Endothelial cell of umbilical vein (primary cell): ENCODE measurements around the gene LARGE1. TPM values are rescaled to one million over a fixed set of nuclear protein-coding genes. Genes with fewer than 3 reads are reported as not detected.

ENCODE experiments used
- BruUV-seq: library from RNA; stranded (reverse); fragments of 400-500 nt; replicated peaks from 2 replicates; lab custom pipeline; 2021; lab: Mats Ljungman, UMichigan
- CTCF ChIA-PET: fragments of 300-600, 350-600 bp; sonication (Branson Sonifier 250); formaldehyde crosslinking; loops from one replicate; lab custom pipeline; 2021; ENCODE audit warnings: antibody characterized with exemption, inconsistent platforms; lab: Charles Lee
- POLR2A ChIA-PET: fragments of 300-600, 350-600 bp; sonication (Branson Sonifier 250); formaldehyde crosslinking; loops from one replicate; lab custom pipeline; 2021; ENCODE audit warnings: antibody characterized with exemption, inconsistent platforms; lab: Charles Lee
- DNase-seq: peaks from one replicate; pipeline ENCODE4 v3.0.0-alpha.2; 2011; ENCODE audit warnings: low read depth, low spot score
- FAIRE-seq: peaks from 2 replicates; lab custom pipeline; 2011; peaks lifted over from hg19 to GRCh38; lab: Jason Lieb, UNC
- H2AFZ ChIP-seq: 2 replicates; pipeline ENCODE4 v1.6.0; 2012; ENCODE audit warnings: low read depth, low read length, control low read depth, inconsistent platforms
- H3K27ac ChIP-seq: 2 replicates; pipeline ENCODE4 v1.5.1; 2011; ENCODE audit warnings: low read depth, mild to moderate bottlenecking, control low read depth, low read length, moderate library complexity; ENCODE audit not compliant: insufficient read depth
- H3K27me3 ChIP-seq, 2 experiments: 2 replicates each; pipeline versions ENCODE4 v1.6.0 to v1.6.1; 2011; ENCODE audit warnings: low read length in 2 of 2, mixed read lengths in 1 of 2; ENCODE audit not compliant: control insufficient read depth in 2 of 2, insufficient read depth in 2 of 2
- H3K36me3 ChIP-seq, 2 experiments: 2 replicates in 1 of 2; 3 replicates in 1 of 2; pipeline ENCODE4 v1.5.1; 2011; ENCODE audit warnings: low read length in 2 of 2, mild to moderate bottlenecking in 1 of 2, moderate library complexity in 1 of 2; ENCODE audit not compliant: control insufficient read depth in 2 of 2, insufficient read depth in 2 of 2; ENCODE audit errors: extremely low read depth in 1 of 2
- H3K4me1 ChIP-seq: 3 replicates; pipeline ENCODE4 v1.5.1; 2011; ENCODE audit warnings: mild to moderate bottlenecking, low read length; ENCODE audit not compliant: control insufficient read depth, insufficient read depth; ENCODE audit errors: extremely low read depth
- H3K4me2 ChIP-seq: 2 replicates; pipeline ENCODE4 v1.6.1; 2011; ENCODE audit warnings: low read length, control low read depth, mixed read lengths; ENCODE audit not compliant: insufficient read depth
- H3K4me3 ChIP-seq, 3 experiments: fragments of 200-600 bp in 1 of 3; sonication (generic), shearing (Covaris generic) in 1 of 3; replicated peaks in 1 of 3; 2 replicates each; pipeline ENCODE4 v1.5.1; 2011 to 2016; ENCODE audit warnings: control low read depth in 3 of 3, low read length in 3 of 3, mild to moderate bottlenecking in 2 of 3, inconsistent platforms in 1 of 3, low read depth in 1 of 3, moderate library complexity in 1 of 3; ENCODE audit not compliant: insufficient read depth in 1 of 3
- H3K79me2 ChIP-seq: 2 replicates; pipeline ENCODE4 v1.6.0; 2012; ENCODE audit warnings: low read length, inconsistent platforms; ENCODE audit not compliant: control insufficient read depth, insufficient read depth
- H3K9ac ChIP-seq: replicated peaks from 2 replicates; pipeline ENCODE3; 2011; ENCODE audit warnings: low read length, control low read depth; ENCODE audit not compliant: insufficient read depth; ENCODE audit errors: extremely low read depth
- H3K9me1 ChIP-seq: replicated peaks from 3 replicates; pipeline ENCODE4 v1.6.0; 2011; ENCODE audit warnings: mild to moderate bottlenecking, low read length; ENCODE audit not compliant: control insufficient read depth, insufficient read depth; ENCODE audit errors: extremely low read depth
- H3K9me3 ChIP-seq: replicated peaks from 2 replicates; pipeline ENCODE4 v1.5.1; 2012; ENCODE audit warnings: low read length, inconsistent platforms; ENCODE audit not compliant: control insufficient read depth, insufficient read depth
- H4K20me1 ChIP-seq: replicated peaks from 2 replicates; pipeline ENCODE3; 2011; ENCODE audit warnings: mild to moderate bottlenecking, low read length; ENCODE audit not compliant: control insufficient read depth, insufficient read depth; ENCODE audit errors: extremely low read depth
- EZH2 ChIP-seq: IDR thresholded peaks from 2 replicates; pipeline ENCODE4 v1.6.1; 2012; ENCODE audit warnings: borderline replicate concordance, low read depth, mild to moderate bottlenecking, moderate library complexity, low read length, inconsistent platforms; ENCODE audit not compliant: severe bottlenecking
- FOS ChIP-seq: IDR thresholded peaks from 2 replicates; pipeline ENCODE4 v1.6.1; 2011; ENCODE audit warnings: mild to moderate bottlenecking, low read length, moderate library complexity, borderline replicate concordance; ENCODE audit not compliant: insufficient read depth
- GATA2 ChIP-seq: IDR thresholded peaks from 2 replicates; pipeline ENCODE4 v1.7.0; 2011; ENCODE audit warnings: low read depth, mild to moderate bottlenecking, moderate library complexity, mixed read lengths, low read length; ENCODE audit not compliant: insufficient read length, insufficient read depth
- JUN ChIP-seq: IDR thresholded peaks from 2 replicates; pipeline ENCODE4 v1.6.1; 2011; ENCODE audit warnings: borderline replicate concordance, low read depth; ENCODE audit not compliant: insufficient read length, insufficient read depth
- MYC ChIP-seq: IDR thresholded peaks from one replicate; pipeline ENCODE4 v1.6.1; 2011; ENCODE audit warnings: mild to moderate bottlenecking, low read depth, low read length
- POLR2A ChIP-seq: IDR thresholded peaks from 2 replicates; pipeline ENCODE4 v1.6.1; 2012; ENCODE audit warnings: low read depth, mild to moderate bottlenecking, control low read depth, low read length
- POLR2AphosphoS5 ChIP-seq: IDR thresholded peaks from 2 replicates; pipeline ENCODE4 v1.6.1; 2012; ENCODE audit warnings: low read depth, mild to moderate bottlenecking, control low read depth, low read length, moderate library complexity; ENCODE audit not compliant: insufficient read depth
- dilution Hi-C: fragments of 300-500 bp; cut with MboI; formaldehyde crosslinking; loops from one replicate; pipeline ENCODE4 v1.15.0; 2019; ENCODE audit warnings: low sequenced_read_pairs; ENCODE audit not compliant: extremely low pct_ligation_motif_present
- intact Hi-C: fragments of 100-400 bp; cut with micrococcal nuclease; formaldehyde crosslinking; loops from one replicate; pipeline ENCODE4 v1.10.0; 2022
- polyA plus RNA-seq, 4 experiments: library from polyadenylated mRNA; depleted of rRNA in 3 of 4; stranded (reverse) in 3 of 4; unstranded in 1 of 4; fragments of >200 nt; gene quantifications; 2 replicates each; pipeline versions ENCODE4 v1.2.1 to v1.2.3, GENCODE V29; 2011 to 2012; ENCODE audit warnings: missing spikeins in 1 of 4
- total RNA-seq: library from RNA; stranded (reverse); gene quantifications from 2 replicates; pipeline ENCODE4 v1.2.3, GENCODE V29; 2021
- TF ChIP-seq, protein P1 (sequence below), 2 donors: IDR thresholded peaks; 1 replicate in 1 of 2; 2 replicates in 1 of 2; pipeline ENCODE4 v1.5.1; 2011; ENCODE audit warnings: low read length in 2 of 2, mild to moderate bottlenecking in 2 of 2, moderate library complexity in 2 of 2, control low read depth in 1 of 2, inconsistent platforms in 1 of 2, low read depth in 1 of 2; ENCODE audit not compliant: insufficient read depth in 1 of 2; ENCODE audit errors: extremely low read depth in 1 of 2
- TF ChIP-seq, protein P2 (sequence below): IDR thresholded peaks from 2 replicates; pipeline ENCODE4 v1.6.1; 2011; ENCODE audit not compliant: insufficient read depth, insufficient read length

LARGE1 gene
- total and polyA plus RNA-seq, 2 donors (not counting 3 experiments of a cell fraction or from before 2014, with no cell fraction given): 0.95 to 4.4 TPM

DNA sequence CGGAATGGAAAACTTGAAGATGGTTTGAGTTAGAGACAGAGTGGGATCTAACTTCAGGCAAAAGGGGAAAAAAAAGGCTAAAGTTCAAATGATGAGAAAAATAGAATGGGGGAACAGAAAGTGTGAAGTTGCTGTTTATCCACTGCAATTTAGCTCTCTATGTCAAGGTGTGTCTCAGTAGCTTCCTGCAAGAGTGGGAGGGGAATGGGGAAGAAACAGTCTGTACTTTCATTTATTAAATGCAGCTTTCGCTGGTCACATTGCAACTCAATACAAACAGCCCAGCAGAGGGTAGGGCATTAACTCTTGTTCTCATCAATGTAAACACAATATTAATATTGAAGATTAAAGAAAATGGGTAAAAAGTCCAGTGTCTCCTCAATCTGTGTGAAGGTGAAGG, 647.4 kb downstream of the LARGE1 start:
- Histone ChIP-seq H2AFZ (no peak overlapping the region), H3K27ac (no peak overlapping the region), H3K4me2 (no peak overlapping the region), H4K20me1 (no peaks in the 10 kb centered on the region), H3K4me3 (no peak overlapping the region), H3K9me1 (no peaks in the 10 kb centered on the region), H3K9me3 (peaks cover 9% of the 10 kb centered on the region), H3K79me2 (no peaks in the 10 kb centered on the region), H3K4me1 (no peaks in the 10 kb centered on the region), H3K36me3 (no peaks in the 10 kb centered on the region), H3K9ac (no peak overlapping the region), H3K27me3 (no peaks in the 10 kb centered on the region)
- dilution Hi-C loops (no loop called here), intact Hi-C loops (no loop called here)
- POLR2A ChIA-PET: no interaction called here
- DNase-seq (no peak), FAIRE-seq (no peak)
- CTCF ChIA-PET: no interaction called here
- no TSS peak for BruUV-seq
- TF ChIP-seq JUN (no peak), MYC (no peak), GATA2 (no peak), EZH2 (no peak), POLR2A (no peak), POLR2AphosphoS5 (no peak), FOS (no peak)
- TF ChIP-seq, protein P1, sequence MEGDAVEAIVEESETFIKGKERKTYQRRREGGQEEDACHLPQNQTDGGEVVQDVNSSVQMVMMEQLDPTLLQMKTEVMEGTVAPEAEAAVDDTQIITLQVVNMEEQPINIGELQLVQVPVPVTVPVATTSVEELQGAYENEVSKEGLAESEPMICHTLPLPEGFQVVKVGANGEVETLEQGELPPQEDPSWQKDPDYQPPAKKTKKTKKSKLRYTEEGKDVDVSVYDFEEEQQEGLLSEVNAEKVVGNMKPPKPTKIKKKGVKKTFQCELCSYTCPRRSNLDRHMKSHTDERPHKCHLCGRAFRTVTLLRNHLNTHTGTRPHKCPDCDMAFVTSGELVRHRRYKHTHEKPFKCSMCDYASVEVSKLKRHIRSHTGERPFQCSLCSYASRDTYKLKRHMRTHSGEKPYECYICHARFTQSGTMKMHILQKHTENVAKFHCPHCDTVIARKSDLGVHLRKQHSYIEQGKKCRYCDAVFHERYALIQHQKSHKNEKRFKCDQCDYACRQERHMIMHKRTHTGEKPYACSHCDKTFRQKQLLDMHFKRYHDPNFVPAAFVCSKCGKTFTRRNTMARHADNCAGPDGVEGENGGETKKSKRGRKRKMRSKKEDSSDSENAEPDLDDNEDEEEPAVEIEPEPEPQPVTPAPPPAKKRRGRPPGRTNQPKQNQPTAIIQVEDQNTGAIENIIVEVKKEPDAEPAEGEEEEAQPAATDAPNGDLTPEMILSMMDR (IDR thresholded peaks at IDR 0.05; ENCODE audit: extremely low read depth in 1 of 2, insufficient read depth in 1 of 2, low read depth in 1 of 2, low read length in 2 of 2): no peak
- TF ChIP-seq, protein P2, sequence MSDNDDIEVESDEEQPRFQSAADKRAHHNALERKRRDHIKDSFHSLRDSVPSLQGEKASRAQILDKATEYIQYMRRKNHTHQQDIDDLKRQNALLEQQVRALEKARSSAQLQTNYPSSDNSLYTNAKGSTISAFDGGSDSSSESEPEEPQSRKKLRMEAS: no peak
